CD1c-positive myeloid dendritic cell (primary cell): Measurements from ENCODE around the gene CPA5.

Experiments
- DNase-seq: peaks from one replicate; pipeline ENCODE4 v3.0.0-alpha.2; 2016; ENCODE audit errors: extremely low spot score

The CPA5 gene

DNA sequence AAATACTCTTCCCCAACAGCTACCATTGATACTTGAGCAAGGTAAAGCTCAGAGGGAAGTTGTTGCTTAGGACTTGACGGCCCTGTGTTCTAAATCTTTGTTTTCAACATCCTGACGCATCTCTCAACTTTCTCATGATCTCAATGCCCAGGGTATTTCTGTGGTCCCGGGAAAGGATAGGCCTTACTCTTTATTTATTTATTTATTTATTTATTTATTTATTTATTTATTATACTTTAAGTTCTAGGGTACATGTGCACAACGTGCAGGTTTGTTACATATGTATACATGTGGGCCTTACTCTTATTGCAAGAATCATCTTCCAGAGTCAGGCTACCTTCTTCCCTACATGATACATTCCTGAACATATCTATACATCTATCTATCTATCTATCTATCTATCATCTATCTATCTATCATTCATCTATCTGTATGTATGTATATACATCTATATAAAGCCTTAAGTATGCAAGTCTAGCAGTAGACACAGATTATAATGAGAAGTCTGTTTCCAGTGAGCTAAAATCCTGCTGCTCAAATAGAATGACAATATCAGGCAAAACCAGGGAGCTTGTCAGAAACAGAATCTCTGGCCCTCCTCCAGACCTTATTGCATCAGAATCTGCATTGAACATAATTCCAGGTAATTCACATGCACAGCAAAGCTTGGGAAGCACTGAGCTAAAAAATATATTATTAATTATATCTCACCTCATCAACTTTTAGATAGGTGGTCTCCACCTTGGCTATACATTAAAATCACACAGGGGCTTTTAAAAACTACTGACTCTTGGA is 12.2 kb upstream of the CPA5 start:
- no peak for DNase-seq

GRCh38 chr7:130333832-130334231 is 10.8 kb upstream of the CPA5 start:
- DNase-seq = no peak

DNA sequence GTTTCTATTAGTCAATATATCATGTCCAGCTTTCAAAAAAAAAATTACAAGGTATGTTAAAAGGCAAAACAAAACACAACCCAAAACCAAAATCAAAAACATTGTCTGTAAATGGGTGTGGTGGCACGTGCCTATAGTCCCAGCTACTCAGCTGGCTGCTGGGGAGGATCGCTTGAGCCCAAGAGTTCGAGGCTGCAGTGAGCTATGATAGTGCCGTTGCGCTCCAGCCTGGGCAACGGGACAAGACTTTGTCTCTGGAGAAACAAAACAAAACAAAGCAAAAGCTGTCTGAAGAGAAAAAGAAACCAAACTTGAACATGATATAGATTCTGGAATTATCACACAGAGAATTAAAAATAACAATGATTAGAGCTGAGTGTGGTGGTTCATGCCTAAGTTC is 10.3 kb upstream of the CPA5 start:
- DNase-seq = no peak

DNA sequence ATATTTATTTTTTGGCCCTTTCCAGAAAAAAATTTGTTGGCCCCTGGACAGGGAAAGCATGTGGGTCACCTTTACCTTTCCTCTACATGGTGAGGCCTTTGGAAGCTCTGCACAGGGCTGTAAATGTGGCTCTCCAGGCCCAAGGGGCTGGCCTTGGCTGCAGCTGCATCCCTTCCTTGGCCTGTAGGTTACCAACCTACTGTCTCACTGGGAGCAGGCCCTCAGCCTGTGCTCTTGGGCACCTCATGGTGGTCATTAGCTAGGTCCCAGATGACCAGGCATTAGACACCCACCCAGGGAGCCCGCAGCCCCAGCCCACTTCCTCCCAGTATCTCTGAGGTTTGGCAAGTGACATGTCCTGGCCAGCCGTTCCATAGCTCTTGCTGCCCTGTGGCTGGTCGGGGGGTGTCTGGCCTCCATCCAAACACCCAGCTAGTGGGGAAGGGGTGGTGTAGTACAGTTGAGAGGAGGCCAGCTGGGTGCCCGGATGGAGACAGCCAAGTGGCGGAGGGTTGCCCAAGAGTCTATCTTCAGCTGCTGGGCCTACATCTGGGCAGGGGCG is 7.1 kb upstream of the CPA5 start:
- DNase-seq = no peak

GRCh38 chr7:130338233-130338632 is 6.4 kb upstream of the CPA5 start:
- DNase-seq = no peak

- DNase-seq = no peak
Measured at GRCh38 chr7:130341882-130342281, 2.7 kb upstream of the CPA5 start.

GRCh38 chr7:130342701-130343380 is 1.8 kb upstream of the CPA5 start:
- DNase-seq = no peak

DNA sequence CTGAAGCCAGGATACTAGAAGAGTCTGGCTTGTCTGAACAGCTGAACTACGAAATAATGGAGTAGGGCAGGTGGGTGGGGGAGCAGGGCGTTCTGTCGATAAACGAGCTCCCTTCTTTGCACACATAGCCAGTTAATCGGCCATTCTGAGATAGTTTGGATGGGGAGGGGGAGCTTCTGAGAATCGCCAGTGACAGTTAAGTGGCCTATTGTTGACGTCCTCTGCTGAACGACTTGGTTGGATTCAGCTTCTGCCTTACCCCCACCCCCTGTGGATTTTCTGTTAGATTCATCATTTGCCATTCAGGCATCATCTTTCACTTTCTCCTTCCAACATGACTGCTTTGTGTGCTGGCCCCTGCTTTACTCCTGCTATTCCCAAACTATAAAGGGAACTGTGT is 520 bp downstream of the CPA5 start:
- no peak for DNase-seq

DNA sequence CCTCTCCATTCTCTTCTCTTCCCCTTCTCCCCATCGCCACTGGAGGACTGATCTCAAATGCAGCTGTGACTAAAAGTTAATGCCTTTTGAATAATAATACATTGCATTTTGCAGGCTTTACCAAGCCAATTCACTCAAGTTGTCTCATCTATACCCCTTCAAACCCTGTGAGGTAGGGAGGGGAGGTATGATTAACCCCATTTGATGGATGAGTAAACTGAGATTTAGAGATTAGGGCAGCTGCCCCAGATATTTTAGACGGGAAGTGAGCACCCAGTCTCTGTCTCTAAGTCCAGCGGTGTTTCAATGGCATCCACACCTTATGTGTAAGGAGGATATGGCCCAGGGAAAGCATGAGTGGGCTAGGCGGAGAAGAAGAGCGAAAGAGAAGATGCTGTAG is 1.1 kb downstream of the CPA5 start:
- no peak for DNase-seq

DNA sequence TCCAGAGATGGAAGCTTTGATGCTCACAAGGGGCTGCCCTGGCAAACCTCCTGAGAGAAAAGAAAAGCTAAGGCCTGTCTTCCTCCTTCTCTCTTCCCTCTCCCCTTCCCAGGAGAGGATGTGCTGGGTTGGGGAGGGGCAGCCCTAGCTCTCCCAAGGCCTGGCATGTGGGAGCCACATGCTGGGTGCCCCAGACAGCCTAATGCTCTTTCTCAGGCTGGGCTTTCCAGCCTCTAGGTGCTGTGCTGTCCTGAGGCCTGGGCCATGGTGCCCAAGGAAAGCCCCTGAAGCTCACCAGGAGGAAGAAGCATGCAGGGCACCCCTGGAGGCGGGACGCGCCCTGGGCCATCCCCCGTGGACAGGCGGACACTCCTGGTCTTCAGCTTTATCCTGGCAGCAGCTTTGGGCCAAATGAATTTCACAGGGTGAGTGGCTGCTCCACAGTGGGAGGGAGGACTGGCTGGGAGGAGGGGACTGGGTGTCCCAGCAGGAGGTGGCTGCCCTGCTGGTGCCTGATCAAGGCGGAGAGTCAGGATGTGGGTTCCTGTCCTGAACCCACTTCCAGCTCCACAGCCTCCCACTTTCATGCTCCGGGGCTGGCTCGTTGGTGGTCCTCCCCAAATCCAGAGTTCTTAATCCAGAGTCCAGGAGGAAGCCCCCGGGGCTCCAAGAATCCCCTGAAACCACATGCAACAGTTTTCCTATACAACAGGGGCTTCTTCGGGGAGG is 1.7 kb downstream of the CPA5 start:
- no peak for DNase-seq

GRCh38 chr7:130346941-130347340 is 2.3 kb downstream of the CPA5 start:
- DNase-seq = no peak

- DNase-seq = peak; percentile 25
Measured at GRCh38 chr7:130349911-130350782, 5.5 kb downstream of the CPA5 start.

GRCh38 chr7:130350945-130351790 is 6.6 kb downstream of the CPA5 start:
- DNase-seq = no peak

- no peak for DNase-seq
Measured at GRCh38 chr7:130351791-130352090, 7.1 kb downstream of the CPA5 start.

DNA sequence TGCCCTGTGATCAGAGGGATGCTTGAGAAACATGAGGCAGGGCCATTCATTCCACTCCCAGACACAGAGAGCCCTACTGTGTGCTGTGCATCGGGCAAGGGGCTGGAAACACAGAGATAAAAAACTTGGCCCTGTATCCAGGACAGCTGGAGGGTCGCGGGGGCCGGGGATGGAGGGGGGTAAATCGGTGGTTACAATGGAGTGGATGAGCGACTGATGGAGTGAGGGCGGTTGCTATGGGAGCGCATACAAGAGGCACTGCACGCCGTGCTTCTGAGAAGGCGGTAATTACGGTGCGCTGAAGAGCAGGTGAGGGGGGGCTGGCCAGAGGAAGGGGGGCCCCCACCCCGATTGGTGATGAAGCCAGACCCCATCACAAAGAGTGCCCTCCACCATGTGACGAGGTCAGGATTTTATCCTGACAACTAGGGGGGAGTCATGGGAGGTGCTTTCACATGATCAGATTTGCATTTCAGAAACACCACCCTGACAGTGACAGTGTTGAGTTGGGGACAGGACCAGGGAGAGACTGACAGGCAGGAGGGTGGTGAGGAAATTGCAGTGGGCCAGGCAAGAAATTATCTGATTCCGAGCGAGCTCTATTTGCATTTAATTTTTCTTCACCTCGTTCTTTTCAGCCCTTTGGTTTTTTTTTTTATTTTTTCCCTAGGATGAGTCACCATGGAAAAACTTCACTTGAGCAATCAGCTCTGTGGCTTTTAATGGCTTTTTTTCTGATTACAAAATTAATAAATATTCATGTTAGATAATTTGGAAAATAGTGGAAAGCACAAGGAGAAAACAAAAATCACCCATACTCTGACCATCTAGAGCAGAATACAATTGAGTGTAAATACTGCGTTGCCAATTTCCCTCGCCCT is 7.8 kb downstream of the CPA5 start:
- DNase-seq = no peak

- no peak for DNase-seq
Measured at GRCh38 chr7:130353196-130353595, 8.6 kb downstream of the CPA5 start.

GRCh38 chr7:130356121-130356875 is 11.7 kb downstream of the CPA5 start:
- DNase-seq = no peak

DNA sequence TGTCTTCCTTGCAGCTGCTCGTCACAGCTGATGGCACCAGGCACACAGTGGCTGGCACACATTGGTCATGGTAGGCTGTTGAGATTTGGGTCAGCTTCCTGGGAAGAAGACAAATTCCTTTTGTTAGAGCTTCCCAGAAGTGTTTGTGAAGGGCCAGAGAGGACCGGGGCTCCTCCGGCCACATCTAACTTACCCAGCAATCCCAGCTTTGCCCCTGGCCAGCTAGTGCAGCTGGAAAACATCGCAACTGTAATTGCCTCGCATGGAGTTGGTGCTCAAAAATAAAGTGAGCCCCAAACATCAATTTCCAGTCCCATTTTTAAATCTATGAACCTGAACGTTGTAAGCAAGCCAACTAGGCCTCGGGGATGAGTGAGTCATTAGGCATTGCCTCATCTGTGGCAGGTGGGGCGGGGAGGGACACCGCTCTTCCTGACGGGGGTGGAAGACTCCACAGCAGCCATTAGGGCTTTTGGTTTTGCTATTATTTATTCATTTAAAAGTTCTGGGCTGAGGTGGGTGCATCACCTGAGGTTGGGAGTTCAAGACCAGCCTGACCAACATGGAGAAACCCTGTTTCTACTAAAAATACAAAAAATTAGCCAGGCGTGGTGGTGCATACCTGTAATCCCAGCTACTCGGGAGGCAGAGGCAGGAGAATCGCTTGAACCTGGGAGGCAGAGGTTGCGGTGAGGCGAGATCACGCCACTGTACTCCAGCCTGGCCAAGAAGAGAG is 12.4 kb downstream of the CPA5 start:
- no peak for DNase-seq
